ENCODE measurements around the gene CARNS1.

DNA sequence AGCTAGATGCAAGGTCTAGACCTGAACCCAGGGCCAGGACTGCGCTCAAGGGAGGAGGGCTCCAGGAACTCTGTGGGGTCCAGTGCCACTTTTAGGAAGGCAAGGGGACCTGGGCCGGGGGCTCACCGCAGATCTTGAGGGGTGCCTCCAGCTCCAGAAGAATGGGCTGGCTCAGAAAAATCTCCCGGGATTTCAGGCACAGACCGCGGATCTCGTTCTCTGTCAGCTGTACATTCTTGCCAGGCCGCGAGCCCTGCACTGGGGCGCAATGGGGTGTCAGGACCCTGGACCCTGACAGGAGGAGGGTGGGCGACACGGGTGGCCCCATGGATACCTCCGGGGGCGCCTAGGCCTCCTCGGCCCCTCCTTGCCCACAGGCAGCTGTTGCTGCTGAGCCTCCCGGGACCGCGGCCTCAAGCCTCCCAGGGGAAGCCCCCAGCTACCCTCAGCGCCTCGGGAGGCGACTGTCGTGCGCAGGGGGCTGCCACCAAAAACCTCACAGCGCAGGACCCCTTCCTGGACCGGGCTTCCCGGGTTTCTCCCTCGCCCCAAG is 14.5 kb upstream of the CARNS1 start:
- TF ChIP-seq ZNF174 (CRISPR knock-in tag; IDR thresholded peaks at IDR 0.05) (no peak), ZNF57 (CRISPR knock-in tag; IDR thresholded peaks at IDR 0.05) (no peak), KAT8 (IDR thresholded peaks at IDR 0.05; ENCODE audit: low read depth) (no peak), RFX1 (IDR thresholded peaks at IDR 0.05) (no peak), ZNF445 (CRISPR knock-in tag; IDR thresholded peaks at IDR 0.05; ENCODE audit: low read depth) (no peak), ZNF695 (CRISPR knock-in tag; IDR thresholded peaks at IDR 0.05) (no peak), RFX5 (IDR thresholded peaks at IDR 0.05; ENCODE audit: low read depth, low read length) (no peak), ZNF217 (CRISPR knock-in tag; IDR thresholded peaks at IDR 0.05) (no peak), BHLHE40 (IDR thresholded peaks at IDR 0.05; ENCODE audit: low read length) (no peak), ATF1 (CRISPR knock-in tag; IDR thresholded peaks at IDR 0.05) (no peak), ATF1 (tag; IDR thresholded peaks at IDR 0.05) (no peak), ZNF584 (CRISPR knock-in tag; IDR thresholded peaks at IDR 0.05; ENCODE audit: low read depth) (no peak)
- TF ChIP-seq, protein P1, sequence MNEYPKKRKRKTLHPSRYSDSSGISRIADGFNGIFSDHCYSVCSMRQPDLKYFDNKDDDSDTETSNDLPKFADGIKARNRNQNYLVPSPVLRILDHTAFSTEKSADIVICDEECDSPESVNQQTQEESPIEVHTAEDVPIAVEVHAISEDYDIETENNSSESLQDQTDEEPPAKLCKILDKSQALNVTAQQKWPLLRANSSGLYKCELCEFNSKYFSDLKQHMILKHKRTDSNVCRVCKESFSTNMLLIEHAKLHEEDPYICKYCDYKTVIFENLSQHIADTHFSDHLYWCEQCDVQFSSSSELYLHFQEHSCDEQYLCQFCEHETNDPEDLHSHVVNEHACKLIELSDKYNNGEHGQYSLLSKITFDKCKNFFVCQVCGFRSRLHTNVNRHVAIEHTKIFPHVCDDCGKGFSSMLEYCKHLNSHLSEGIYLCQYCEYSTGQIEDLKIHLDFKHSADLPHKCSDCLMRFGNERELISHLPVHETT (CRISPR knock-in tag; conservative IDR thresholded peaks at IDR 0.05 in 1 of 2, IDR thresholded peaks at IDR 0.05 in 1 of 2) = no peak

Data from K562 (cell line).